HUES64 (cell line): ENCODE measurements around the gene COX4I2.
A peak's percentile ranks its signal among the peaks of the same experiment; 100 is the strongest.

Experiments
- H3K27ac ChIP-seq: 2 replicates; pipeline ENCODE4 v1.7.0; 2013; ENCODE audit warnings: low read depth, low read length, inconsistent platforms
- H3K27me3 ChIP-seq: 2 replicates; pipeline ENCODE4 v1.6.1; 2013; ENCODE audit warnings: mild to moderate bottlenecking, low read length; ENCODE audit not compliant: insufficient read depth
- H3K36me3 ChIP-seq: 2 replicates; pipeline ENCODE4 v1.6.1; 2013; ENCODE audit warnings: mild to moderate bottlenecking, low read length; ENCODE audit not compliant: insufficient read depth
- H3K4me1 ChIP-seq: 2 replicates; pipeline ENCODE4 v1.6.1; 2013; ENCODE audit warnings: mild to moderate bottlenecking, low read length, moderate library complexity; ENCODE audit not compliant: insufficient read depth
- H3K4me3 ChIP-seq: 2 replicates; pipeline ENCODE4 v1.5.1; 2013; ENCODE audit warnings: mild to moderate bottlenecking, low read length, moderate library complexity
- H3K9ac ChIP-seq: 2 replicates; pipeline ENCODE4 v1.6.1; 2013; ENCODE audit warnings: mild to moderate bottlenecking, low read depth, low read length
- H3K9me3 ChIP-seq: 2 replicates; pipeline ENCODE4 v1.6.1; 2013; ENCODE audit warnings: low read depth, low read length; ENCODE audit not compliant: insufficient read depth
- WGBS: fragments of 150-250, 120-280 bp; methylation state at CpG from one replicate; pipeline ENCODE4 v1.1.7; 2013; ENCODE audit warnings: missing lambda C conversion rate; 5-methylcytosine and 5-hydroxymethylcytosine counted together

COX4I2 gene

GRCh38 chr20:31689141-31689540 lies 51.4 kb downstream of the COX4I2 start:
- 93% methylated on average over 4 of the region's 5 CpGs for WGBS
- Histone ChIP-seq H3K4me1 (peaks cover 24% of the 10 kb centered on the region), H3K27me3 (no peaks in the 10 kb centered on the region), H3K9me3 (no peaks in the 10 kb centered on the region), H3K27ac (no peak overlapping the region), H3K9ac (no peak overlapping the region), H3K4me3 (no peak overlapping the region), H3K36me3 (peaks cover 11% of the 10 kb centered on the region; the same call in 1 of the 2 replicates)

GRCh38 chr20:31690124-31690666 lies 52.5 kb downstream of the COX4I2 start:
- Histone ChIP-seq H3K27ac (no peak overlapping the region), H3K27me3 (no peaks in the 10 kb centered on the region), H3K9me3 (no peaks in the 10 kb centered on the region), H3K4me3 (no peak overlapping the region), H3K4me1 (peaks cover 34% of the 10 kb centered on the region), H3K36me3 (peaks cover 11% of the 10 kb centered on the region; the same call in 1 of the 2 replicates), H3K9ac (no peak overlapping the region)
- WGBS = 88% methylated on average over 3 of the region's 3 CpGs

DNA sequence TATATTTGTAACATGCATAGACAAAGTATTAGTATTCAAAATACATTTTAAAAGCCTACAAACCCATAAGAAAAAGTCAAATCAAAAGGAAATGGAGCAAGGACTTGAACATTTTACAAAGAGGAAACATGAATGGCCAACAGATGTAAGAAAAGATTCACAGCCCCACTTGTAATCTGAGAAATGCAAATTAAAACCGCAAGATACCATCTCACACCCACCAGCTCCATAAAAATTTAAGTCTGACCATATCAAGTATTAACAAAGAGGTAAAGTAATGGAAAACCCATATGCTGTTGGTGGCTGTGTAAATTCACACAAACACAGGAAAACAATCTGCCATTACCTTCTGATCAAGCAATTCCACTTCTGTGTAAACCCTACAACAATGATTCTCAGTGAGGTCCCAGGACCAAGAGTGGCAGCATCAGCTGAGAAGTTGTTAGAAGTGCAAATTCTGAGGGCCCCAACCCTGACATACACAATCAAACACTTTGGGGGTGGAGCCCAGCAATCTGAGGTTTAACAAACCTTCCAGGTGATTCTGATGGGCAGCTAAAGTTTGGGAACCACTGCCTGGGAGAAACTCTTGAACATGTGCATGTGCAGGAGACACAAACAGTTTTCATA lies 54.0 kb downstream of the COX4I2 start:
- peaks cover 15% of the 10 kb centered on the region; the same call in 1 of the 2 replicates for H3K36me3 ChIP-seq
- H3K9ac ChIP-seq = no peak overlapping the region
- H3K4me1 ChIP-seq = peaks cover 29% of the 10 kb centered on the region
- H3K4me3 ChIP-seq = no peak overlapping the region
- no peaks in the 10 kb centered on the region for H3K27me3 ChIP-seq
- H3K27ac ChIP-seq = no peak overlapping the region
- H3K9me3 ChIP-seq = no peaks in the 10 kb centered on the region
- 25% methylated on average over 1 of the region's 1 CpG for WGBS

DNA sequence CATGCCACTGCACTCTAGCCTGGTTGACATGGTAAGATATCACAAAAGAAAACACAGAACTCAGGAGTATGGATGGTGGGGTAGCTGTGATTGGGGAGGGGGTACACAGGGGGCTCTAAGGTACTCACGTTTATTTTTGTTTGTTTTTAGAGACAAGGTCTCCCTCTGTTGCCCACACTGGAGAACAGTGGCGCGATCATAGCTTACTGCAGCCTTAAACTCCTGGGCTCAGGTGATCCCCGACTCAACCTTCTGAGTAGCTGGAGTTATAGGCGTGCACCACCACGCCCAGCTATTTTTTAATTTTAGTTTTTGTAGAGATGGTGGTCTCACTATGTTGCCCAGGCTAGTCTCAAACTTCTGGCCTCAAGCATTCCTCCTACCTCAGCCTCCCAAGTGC lies 55.7 kb downstream of the COX4I2 start:
- Histone ChIP-seq H3K9me3 (no peaks in the 10 kb centered on the region), H3K27me3 (no peaks in the 10 kb centered on the region), H3K4me3 (no peak overlapping the region), H3K9ac (no peak overlapping the region), H3K27ac (no peak overlapping the region), H3K4me1 (peaks cover 29% of the 10 kb centered on the region), H3K36me3 (peaks cover 9% of the 10 kb centered on the region; the same call in 1 of the 2 replicates)
- WGBS = 88% methylated on average over 6 of the region's 6 CpGs

DNA sequence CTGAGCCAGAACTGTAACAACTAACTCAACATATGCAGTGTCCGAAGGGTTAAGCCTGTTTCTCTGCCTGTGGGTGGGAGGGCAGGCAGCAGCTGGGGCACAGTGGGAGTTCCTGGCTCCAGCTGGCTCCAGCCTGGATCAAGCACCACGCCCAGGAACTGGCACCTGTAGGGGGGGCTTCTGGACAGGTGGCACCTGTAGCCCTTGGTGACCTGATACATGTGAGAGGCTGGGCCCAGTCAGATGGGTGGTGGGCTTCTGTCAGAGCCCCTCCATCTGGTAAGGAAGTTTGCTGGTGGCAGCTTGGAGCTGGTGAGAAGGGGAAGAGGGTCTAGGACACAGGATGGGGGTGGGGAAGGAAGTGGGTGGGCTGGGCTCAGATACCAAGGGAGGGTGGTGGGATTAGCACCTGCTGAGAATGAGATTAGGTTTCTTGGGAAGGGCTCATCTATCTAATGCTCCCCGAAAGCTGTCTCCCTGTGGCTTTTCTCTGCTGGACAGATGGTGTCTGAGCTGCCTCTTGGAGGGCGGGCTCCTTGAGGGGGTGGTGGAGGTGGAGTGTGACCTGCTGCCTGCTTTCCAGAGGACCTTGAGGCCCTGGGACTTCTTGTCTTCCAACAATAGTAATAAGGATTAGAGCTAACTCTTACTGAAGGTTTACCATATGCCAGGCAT lies 56.4 kb downstream of the COX4I2 start:
- 0 out of 2 replicates have a peak, but pooled peaks cover 5% of the 10 kb centered on the region for H3K36me3 ChIP-seq
- no peak overlapping the region for H3K4me3 ChIP-seq
- no peaks in the 10 kb centered on the region for H3K27me3 ChIP-seq
- no peaks in the 10 kb centered on the region for H3K9me3 ChIP-seq
- peak overlapping the region; percentile 9; the same call in 1 of the 2 replicates for H3K27ac ChIP-seq
- 39% methylated on average over 4 of the region's 4 CpGs for WGBS
- peaks cover 34% of the 10 kb centered on the region for H3K4me1 ChIP-seq
- no peak overlapping the region for H3K9ac ChIP-seq
